GM23338 (cell line): ENCODE results near the gene ABI2. TPM values are rescaled to one million over a fixed set of nuclear protein-coding genes. Genes with fewer than 3 reads are reported as not detected.

Experiments
- ATAC-seq: fragments of 200-7000 bp; cut with Tn5 transposase; 3 replicates; pipeline ENCODE4 v1.9.1; 2020
- DNase-seq: peaks from one replicate; pipeline ENCODE4 v3.0.0-alpha.2; 2015; ENCODE audit warnings: low spot score
- H2AFZ ChIP-seq: fragments of 200-600 bp; sonication (generic); 2 replicates; pipeline ENCODE4 v1.8.0; 2016; ENCODE audit warnings: antibody characterized with exemption, mild to moderate bottlenecking, moderate library complexity
- H3F3A ChIP-seq: fragments of 200-600 bp; sonication (generic); replicated peaks from 2 replicates; pipeline ENCODE4 v1.8.0; 2017; ENCODE audit warnings: antibody characterized with exemption, mixed run types, low read depth
- H3K27ac ChIP-seq: fragments of 200-600 bp; sonication (generic); 2 replicates; pipeline ENCODE4 v1.6.1; 2016; ENCODE audit warnings: low read depth
- H3K27me3 ChIP-seq: fragments of 200-600 bp; sonication (generic); 2 replicates; pipeline ENCODE4 v1.8.0; 2016; ENCODE audit warnings: mild to moderate bottlenecking, mixed run types, moderate library complexity; ENCODE audit not compliant: insufficient read depth
- H3K36me3 ChIP-seq: fragments of 200-600 bp; sonication (generic); 2 replicates; pipeline ENCODE4 v1.8.0; 2016; ENCODE audit warnings: mild to moderate bottlenecking; ENCODE audit not compliant: insufficient read depth
- H3K4me1 ChIP-seq: fragments of 200-600 bp; sonication (generic); 2 replicates; pipeline ENCODE4 v1.8.0; 2016; ENCODE audit warnings: mild to moderate bottlenecking, moderate library complexity; ENCODE audit not compliant: insufficient read depth
- H3K4me2 ChIP-seq: fragments of 200-600 bp; sonication (generic); 2 replicates; pipeline ENCODE4 v1.7.1; 2017; ENCODE audit warnings: mixed run types
- H3K4me3 ChIP-seq: fragments of 200-600 bp; sonication (generic); 2 replicates; pipeline ENCODE4 v1.6.1; 2016; ENCODE audit warnings: mixed run types
- H3K79me2 ChIP-seq: fragments of 200-600 bp; sonication (generic); replicated peaks from 2 replicates; pipeline ENCODE4 v1.8.0; 2017; ENCODE audit warnings: mild to moderate bottlenecking; ENCODE audit not compliant: insufficient read depth
- H3K9me2 ChIP-seq: fragments of 200-600 bp; sonication (generic); 2 replicates; pipeline ENCODE4 v1.8.0; 2017; ENCODE audit not compliant: insufficient read depth
- H4K20me1 ChIP-seq: fragments of 200-600 bp; sonication (generic); replicated peaks from 2 replicates; pipeline ENCODE4 v1.8.0; 2017; ENCODE audit warnings: mild to moderate bottlenecking; ENCODE audit not compliant: insufficient read depth
- H3K27ac Mint-ChIP-seq: 2 replicates; pipeline ENCODE4 v1.8.0; 2020; ENCODE audit warnings: inconsistent platforms, mild to moderate bottlenecking, moderate library complexity, mixed read lengths
- H3K27me3 Mint-ChIP-seq: 3 replicates; pipeline ENCODE4 v1.8.0; 2022; ENCODE audit warnings: low read depth, mild to moderate bottlenecking, moderate library complexity, mixed read lengths, inconsistent platforms; ENCODE audit not compliant: insufficient read depth, poor library complexity
- H3K36me3 Mint-ChIP-seq: 3 replicates; pipeline ENCODE4 v1.8.0; 2021; ENCODE audit warnings: low read depth, mild to moderate bottlenecking, inconsistent platforms, moderate library complexity, mixed read lengths
- H3K4me1 Mint-ChIP-seq: 3 replicates; pipeline ENCODE4 v1.8.0; 2020; ENCODE audit warnings: mild to moderate bottlenecking, inconsistent platforms, mixed read lengths
- H3K4me3 Mint-ChIP-seq: 3 replicates; pipeline ENCODE4 v1.8.0; 2021; ENCODE audit warnings: moderate library complexity, mild to moderate bottlenecking, inconsistent platforms, mixed read lengths
- H3K9me3 Mint-ChIP-seq: 3 replicates; pipeline ENCODE4 v1.8.0; 2020; ENCODE audit warnings: moderate library complexity, mild to moderate bottlenecking, inconsistent platforms, mixed read lengths
- CTCF ChIP-seq, 2 experiments: fragments of 200-600 bp in 1 of 2; sonication (generic) in 1 of 2; conservative IDR thresholded peaks; 2 replicates each; pipeline versions ENCODE4 v1.5.1 to v1.6.1; 2016 to 2017; ENCODE audit warnings: antibody characterized with exemption in 2 of 2, low read depth in 2 of 2, mild to moderate bottlenecking in 2 of 2, moderate library complexity in 1 of 2
- EZH2phosphoT487 ChIP-seq: fragments of 200-600 bp; sonication (generic); IDR thresholded peaks from one replicate; pipeline ENCODE4 v1.8.1; 2018; ENCODE audit warnings: antibody characterized with exemption; ENCODE audit not compliant: unreplicated experiment
- JUNB ChIP-seq: IDR thresholded peaks from one replicate; pipeline ENCODE4 v1.6.1; 2016; ENCODE audit warnings: antibody characterized with exemption; ENCODE audit not compliant: unreplicated experiment
- REST ChIP-seq: IDR thresholded peaks from one replicate; pipeline ENCODE4 v1.6.1; 2018; ENCODE audit warnings: antibody characterized with exemption; ENCODE audit not compliant: unreplicated experiment
- STAT1 ChIP-seq: IDR thresholded peaks from one replicate; pipeline ENCODE4 v1.6.1; 2016; ENCODE audit warnings: antibody characterized with exemption; ENCODE audit not compliant: unreplicated experiment
- ZNF114 ChIP-seq: fragments of 250-450 bp; sonication (Bioruptor Pico); IDR thresholded peaks from 2 replicates; pipeline ENCODE4 v1.5.0; 2020; ENCODE audit warnings: mild to moderate bottlenecking, moderate library complexity
- polyA plus RNA-seq: library from polyadenylated mRNA; unstranded; fragments of >200 nt; fragmentation: Nextera tagmentation; extraction: Ambion mirVana; gene quantifications from 2 replicates; pipeline ENCODE4 v1.2.1, GENCODE V29; 2016
- total RNA-seq: library from RNA; depleted of rRNA; stranded (reverse); fragments of >200 nt; shearing (Covaris generic); gene quantifications from 2 replicates; pipeline ENCODE4 v1.2.3, GENCODE V29; 2014

ABI2 gene
- total and polyA plus RNA-seq, 2 experiments from 2014 or later, result 46.5 to 114 TPM

DNA sequence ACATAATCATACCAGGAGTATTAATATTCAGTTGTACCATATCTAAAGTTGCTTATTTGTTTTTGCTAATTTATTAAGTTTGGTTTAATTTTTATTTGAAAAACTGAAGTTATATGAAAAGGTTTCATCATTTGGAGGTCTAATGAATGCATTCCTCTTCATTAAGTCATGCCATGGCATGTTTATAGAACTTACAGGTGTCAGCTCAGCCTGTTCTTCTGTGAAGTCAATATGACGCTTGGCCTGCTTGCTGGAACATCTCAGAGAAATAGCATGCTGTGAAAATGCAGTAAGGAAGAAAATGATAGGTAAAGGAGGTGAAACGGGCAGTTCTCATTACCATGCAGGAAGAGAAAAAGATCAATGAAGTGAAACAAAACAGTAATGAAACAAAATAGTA is 148.7 kb downstream of the ABI2 start (continued):
- TF ChIP-seq REST, result no peak

- Mint-ChIP-seq H3K9me3 (no peaks in the 10 kb centered on the region), H3K27me3 (peaks cover 6% of the 10 kb centered on the region)
- H3F3A ChIP-seq, result 0 out of 2 replicates have a peak, but pooled peaks cover 3% of the 10 kb centered on the region
Observed at GRCh38 chr2:203480623-203481022, 152.4 kb downstream of the ABI2 start.

DNA sequence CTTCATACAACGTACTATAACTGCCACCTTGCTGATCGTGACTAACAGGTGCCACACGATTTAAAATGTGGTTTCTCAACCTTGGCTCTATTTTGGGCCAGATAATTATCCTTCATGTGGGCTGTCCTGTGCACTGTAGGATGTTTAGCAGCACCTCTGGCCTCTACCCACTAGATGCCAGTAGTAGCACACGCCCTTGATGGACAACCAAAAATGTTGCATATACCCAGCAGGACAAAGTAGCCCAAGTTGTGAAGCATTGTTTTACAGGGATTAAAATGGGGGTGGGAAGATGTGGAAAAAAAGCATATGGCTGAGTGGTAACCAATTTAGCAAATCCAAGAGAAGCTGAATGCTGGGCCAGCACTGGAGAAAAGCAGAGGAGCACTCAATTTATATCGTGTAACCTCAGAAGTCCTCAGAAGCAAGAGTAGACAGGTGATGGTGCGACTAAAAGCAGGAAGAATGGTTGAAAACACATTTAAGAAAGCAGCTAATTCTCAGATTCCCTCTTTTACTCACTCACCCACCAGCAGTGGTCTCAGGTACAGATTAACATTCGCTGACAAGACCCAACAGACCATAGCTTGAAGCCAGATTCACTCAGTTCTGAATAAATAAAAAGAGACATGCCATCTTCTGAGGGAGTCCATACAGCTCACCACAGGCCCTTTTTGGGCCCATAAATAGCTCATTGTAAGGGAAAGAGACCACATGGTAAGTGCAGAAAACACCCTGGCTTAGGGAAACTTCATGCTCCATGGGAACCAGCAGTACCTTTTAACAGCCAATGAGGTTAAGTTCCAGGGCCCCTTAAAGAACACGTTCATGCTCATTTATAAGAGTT is 156.3 kb downstream of the ABI2 start:
- Mint-ChIP-seq H3K36me3 (peaks cover 4% of the 10 kb centered on the region; the same call in 1 of the 3 replicates), H3K4me3 (no peak overlapping the region), H3K27ac (peak overlapping the region; percentile 22), H3K27me3 (peaks cover 3% of the 10 kb centered on the region), H3K4me1 (peaks cover 7% of the 10 kb centered on the region), H3K9me3 (no peaks in the 10 kb centered on the region)
- ATAC-seq, result peak; percentile 91
- DNase-seq, result peak; percentile 57
- H3K36me3 ChIP-seq, result 0 out of 2 replicates have a peak, but pooled peaks cover under 1% of the 10 kb centered on the region
- H3K27me3 ChIP-seq, result no peaks in the 10 kb centered on the region
- no peak overlapping the region for H3K27ac ChIP-seq
- no peaks in the 10 kb centered on the region for H3K9me2 ChIP-seq
- peaks cover 3% of the 10 kb centered on the region; the same call in 1 of the 2 replicates for H4K20me1 ChIP-seq
- H3F3A ChIP-seq, result 0 out of 2 replicates have a peak, but pooled peaks cover 4% of the 10 kb centered on the region
- peaks cover 7% of the 10 kb centered on the region; the same call in 1 of the 2 replicates for H3K4me1 ChIP-seq
- H3K4me2 ChIP-seq, result no peak overlapping the region
- no peak overlapping the region for H2AFZ ChIP-seq
- H3K79me2 ChIP-seq, result peaks cover 5% of the 10 kb centered on the region; the same call in 1 of the 2 replicates
- no peak overlapping the region for H3K4me3 ChIP-seq
- TF ChIP-seq CTCF (conservative IDR thresholded peaks at IDR 0.05; ENCODE audit: low read depth in 2 of 2) (peak; percentile 66 to 79), JUNB (no peak), EZH2phosphoT487 (no peak), REST (no peak)

More at GRCh38 chr2:203480623-203481022, 152.4 kb downstream of the ABI2 start:
- ATAC-seq (no peak), DNase-seq (no peak)
- Histone ChIP-seq H3K27me3 (no peaks in the 10 kb centered on the region), H3K79me2 (peaks cover 3% of the 10 kb centered on the region; the same call in 1 of the 2 replicates), H3K9me2 (no peaks in the 10 kb centered on the region), H3K4me3 (no peak overlapping the region), H4K20me1 (peaks cover 3% of the 10 kb centered on the region; the same call in 1 of the 2 replicates), H3K4me1 (peaks cover 7% of the 10 kb centered on the region; the same call in 1 of the 2 replicates), H3K4me2 (no peak overlapping the region), H2AFZ (no peak overlapping the region), H3K27ac (no peak overlapping the region), H3K36me3 (no peaks in the 10 kb centered on the region)
- no peak overlapping the region for H3K27ac Mint-ChIP-seq
- H3K4me1 Mint-ChIP-seq, result peaks cover 7% of the 10 kb centered on the region
- TF ChIP-seq ZNF114 (CRISPR knock-in tag) (no peak), STAT1 (no peak)
- no peak overlapping the region for H3K4me3 Mint-ChIP-seq
- no peaks in the 10 kb centered on the region for H3K36me3 Mint-ChIP-seq
